ENCODE results near the gene TSSK2.

The TSSK2 gene

GRCh38 chr22:19096555-19096954 is 34.6 kb upstream of the TSSK2 start:
- TF ChIP-seq TAF1 (IDR thresholded peaks at IDR 0.05; ENCODE audit: borderline replicate concordance, insufficient read depth, low read length), result no peak

GRCh38 chr22:19097518-19097917 is 33.6 kb upstream of the TSSK2 start:
- TF ChIP-seq REST (IDR thresholded peaks at IDR 0.05; ENCODE audit: insufficient read depth in 1 of 2, low read depth in 2 of 2, low read length in 2 of 2), result no peak
- TF ChIP-seq SIN3A (IDR thresholded peaks at IDR 0.05; ENCODE audit: borderline replicate concordance, insufficient read depth, low read length), result no peak
- no peak for TF ChIP-seq POLR2AphosphoS5 (IDR thresholded peaks at IDR 0.05; ENCODE audit: low read depth, low read length)
- no peak for TF ChIP-seq FOXP2 (optimal IDR thresholded peaks at IDR 0.05; ENCODE audit: borderline replicate concordance, extremely low read depth, extremely low read length, insufficient read depth)
- TF ChIP-seq TAF1 (IDR thresholded peaks at IDR 0.05; ENCODE audit: borderline replicate concordance, insufficient read depth, low read length), result no peak

GRCh38 chr22:19098157-19098556 is 33.0 kb upstream of the TSSK2 start:
- TF ChIP-seq SIN3A (IDR thresholded peaks at IDR 0.05; ENCODE audit: borderline replicate concordance, insufficient read depth, low read length), result no peak
- no peak for TF ChIP-seq TAF1 (IDR thresholded peaks at IDR 0.05; ENCODE audit: borderline replicate concordance, insufficient read depth, low read length)
- TF ChIP-seq FOXP2 (optimal IDR thresholded peaks at IDR 0.05; ENCODE audit: borderline replicate concordance, extremely low read depth, extremely low read length, insufficient read depth), result no peak
- no peak for TF ChIP-seq REST (IDR thresholded peaks at IDR 0.05; ENCODE audit: insufficient read depth in 1 of 2, low read depth in 2 of 2, low read length in 2 of 2)

- TF ChIP-seq FOXP2 (optimal IDR thresholded peaks at IDR 0.05; ENCODE audit: borderline replicate concordance, extremely low read depth, extremely low read length, insufficient read depth), result no peak
- no peak for TF ChIP-seq TAF1 (IDR thresholded peaks at IDR 0.05; ENCODE audit: borderline replicate concordance, insufficient read depth, low read length)
- TF ChIP-seq REST (IDR thresholded peaks at IDR 0.05; ENCODE audit: insufficient read depth in 1 of 2, low read depth in 2 of 2, low read length in 2 of 2), result no peak
- TF ChIP-seq POLR2AphosphoS5 (IDR thresholded peaks at IDR 0.05; ENCODE audit: low read depth, low read length), result no peak
- TF ChIP-seq SIN3A (IDR thresholded peaks at IDR 0.05; ENCODE audit: borderline replicate concordance, insufficient read depth, low read length), result no peak
Measured at GRCh38 chr22:19103880-19104821, 27.0 kb upstream of the TSSK2 start.

- TF ChIP-seq POLR2AphosphoS5 (IDR thresholded peaks at IDR 0.05; ENCODE audit: low read depth, low read length) (no peak), SIN3A (IDR thresholded peaks at IDR 0.05; ENCODE audit: borderline replicate concordance, insufficient read depth, low read length) (no peak), FOXP2 (optimal IDR thresholded peaks at IDR 0.05; ENCODE audit: borderline replicate concordance, extremely low read depth, extremely low read length, insufficient read depth) (no peak), TAF1 (IDR thresholded peaks at IDR 0.05; ENCODE audit: borderline replicate concordance, insufficient read depth, low read length) (no peak), REST (IDR thresholded peaks at IDR 0.05; ENCODE audit: insufficient read depth in 1 of 2, low read depth in 2 of 2, low read length in 2 of 2) (no peak)
Measured at GRCh38 chr22:19105456-19105855, 25.7 kb upstream of the TSSK2 start.
